NCI-H446 treated with DMSO at 0.1 percent for 48 hours (cell line): ENCODE data around the gene SPRED2.

Experiments used
- DNase-seq: peaks from one replicate; lab custom pipeline; 2025; lab: John Stamatoyannopoulos, UW

The SPRED2 gene

GRCh38 chr2:65366595-65367125 lies 65.7 kb downstream of the SPRED2 start:
- DNase-seq: peak; percentile 75

- no peak for DNase-seq
Observed at GRCh38 chr2:65364986-65365733, 67.2 kb downstream of the SPRED2 start.

- no peak for DNase-seq
Observed at GRCh38 chr2:65363879-65364666, 68.3 kb downstream of the SPRED2 start.

GRCh38 chr2:65361623-65362022 lies 70.8 kb downstream of the SPRED2 start:
- peak; percentile 8 for DNase-seq

- DNase-seq: no peak
Observed at GRCh38 chr2:65360441-65360840, 72.0 kb downstream of the SPRED2 start.

- no peak for DNase-seq
Observed at GRCh38 chr2:65358678-65359400, 73.6 kb downstream of the SPRED2 start.

GRCh38 chr2:65357959-65358294 lies 74.5 kb downstream of the SPRED2 start:
- no peak for DNase-seq

GRCh38 chr2:65357095-65357958 lies 75.1 kb downstream of the SPRED2 start:
- DNase-seq: no peak

GRCh38 chr2:65355186-65355831 lies 77.1 kb downstream of the SPRED2 start:
- DNase-seq: no peak

- DNase-seq: no peak
Observed at GRCh38 chr2:65354773-65355172, 77.6 kb downstream of the SPRED2 start.

GRCh38 chr2:65353927-65354326 lies 78.5 kb downstream of the SPRED2 start:
- DNase-seq: no peak

GRCh38 chr2:65353046-65353445 lies 79.4 kb downstream of the SPRED2 start:
- no peak for DNase-seq

- peak; percentile 7 for DNase-seq
Observed at GRCh38 chr2:65351948-65352595, 80.3 kb downstream of the SPRED2 start.

GRCh38 chr2:65351234-65351947 lies 81.0 kb downstream of the SPRED2 start:
- no peak for DNase-seq

GRCh38 chr2:65350651-65351056 lies 81.7 kb downstream of the SPRED2 start:
- DNase-seq: no peak

- DNase-seq: no peak
Observed at GRCh38 chr2:65349863-65350262, 82.5 kb downstream of the SPRED2 start.

- DNase-seq: no peak
Observed at GRCh38 chr2:65347913-65348312, 84.5 kb downstream of the SPRED2 start.

GRCh38 chr2:65345631-65346030 lies 86.8 kb downstream of the SPRED2 start:
- no peak for DNase-seq

GRCh38 chr2:65344689-65345088 lies 87.7 kb downstream of the SPRED2 start:
- DNase-seq: no peak

GRCh38 chr2:65344182-65344581 lies 88.2 kb downstream of the SPRED2 start:
- DNase-seq: no peak
